Gastroesophageal sphincter (tissue), 3 donors: ENCODE measurements around the gene EMC10.

Experiments used
- CTCF ChIP-seq, 4 experiments: fragments of 200-600 bp in 2 of 4; fragments of 450-650 bp in 2 of 4; sonication (generic) in 1 of 4; IDR thresholded peaks; one replicate each; pipeline ENCODE4 v1.5.1; 2017 to 2019; ENCODE audit warnings: antibody characterized with exemption in 4 of 4, mild to moderate bottlenecking in 2 of 4, moderate library complexity in 2 of 4
- EP300 ChIP-seq: sonication (generic); formaldehyde crosslinking; IDR thresholded peaks from one replicate; pipeline ENCODE4 v1.6.1; 2017; ENCODE audit warnings: antibody characterized with exemption, mild to moderate bottlenecking
- POLR2A ChIP-seq, 2 donors: fragments of 450-650 bp; IDR thresholded peaks; one replicate each; pipeline ENCODE4 v1.6.1; 2017; ENCODE audit warnings: antibody characterized with exemption in 2 of 2, mild to moderate bottlenecking in 2 of 2, moderate library complexity in 1 of 2

- no peak for TF ChIP-seq CTCF (IDR thresholded peaks at IDR 0.05)
- no peak for TF ChIP-seq EP300
- TF ChIP-seq POLR2A (IDR thresholded peaks at IDR 0.05) = no peak
These were observed 48.9 kb upstream of the EMC10 start for GRCh38 chr19:50427318-50427925.
